GM23338 (cell line): Measurements from ENCODE around the gene ABCA1. TPM values are rescaled to one million over a fixed set of nuclear protein-coding genes. Genes with fewer than 3 reads are reported as not detected.

Experiments used
- ATAC-seq: fragments of 200-7000 bp; cut with Tn5 transposase; 3 replicates; pipeline ENCODE4 v1.9.1; 2020
- DNase-seq: peaks from one replicate; pipeline ENCODE4 v3.0.0-alpha.2; 2015; ENCODE audit warnings: low spot score
- H2AFZ ChIP-seq: fragments of 200-600 bp; sonication (generic); 2 replicates; pipeline ENCODE4 v1.8.0; 2016; ENCODE audit warnings: antibody characterized with exemption, mild to moderate bottlenecking, moderate library complexity
- H3F3A ChIP-seq: fragments of 200-600 bp; sonication (generic); replicated peaks from 2 replicates; pipeline ENCODE4 v1.8.0; 2017; ENCODE audit warnings: antibody characterized with exemption, mixed run types, low read depth
- H3K27ac ChIP-seq: fragments of 200-600 bp; sonication (generic); 2 replicates; pipeline ENCODE4 v1.6.1; 2016; ENCODE audit warnings: low read depth
- H3K27me3 ChIP-seq: fragments of 200-600 bp; sonication (generic); 2 replicates; pipeline ENCODE4 v1.8.0; 2016; ENCODE audit warnings: mild to moderate bottlenecking, mixed run types, moderate library complexity; ENCODE audit not compliant: insufficient read depth
- H3K36me3 ChIP-seq: fragments of 200-600 bp; sonication (generic); 2 replicates; pipeline ENCODE4 v1.8.0; 2016; ENCODE audit warnings: mild to moderate bottlenecking; ENCODE audit not compliant: insufficient read depth
- H3K4me1 ChIP-seq: fragments of 200-600 bp; sonication (generic); 2 replicates; pipeline ENCODE4 v1.8.0; 2016; ENCODE audit warnings: mild to moderate bottlenecking, moderate library complexity; ENCODE audit not compliant: insufficient read depth
- H3K4me2 ChIP-seq: fragments of 200-600 bp; sonication (generic); 2 replicates; pipeline ENCODE4 v1.7.1; 2017; ENCODE audit warnings: mixed run types
- H3K4me3 ChIP-seq: fragments of 200-600 bp; sonication (generic); 2 replicates; pipeline ENCODE4 v1.6.1; 2016; ENCODE audit warnings: mixed run types
- H3K79me2 ChIP-seq: fragments of 200-600 bp; sonication (generic); replicated peaks from 2 replicates; pipeline ENCODE4 v1.8.0; 2017; ENCODE audit warnings: mild to moderate bottlenecking; ENCODE audit not compliant: insufficient read depth
- H3K9me2 ChIP-seq: fragments of 200-600 bp; sonication (generic); 2 replicates; pipeline ENCODE4 v1.8.0; 2017; ENCODE audit not compliant: insufficient read depth
- H4K20me1 ChIP-seq: fragments of 200-600 bp; sonication (generic); replicated peaks from 2 replicates; pipeline ENCODE4 v1.8.0; 2017; ENCODE audit warnings: mild to moderate bottlenecking; ENCODE audit not compliant: insufficient read depth
- H3K27ac Mint-ChIP-seq: 2 replicates; pipeline ENCODE4 v1.8.0; 2020; ENCODE audit warnings: inconsistent platforms, mild to moderate bottlenecking, moderate library complexity, mixed read lengths
- H3K27me3 Mint-ChIP-seq: 3 replicates; pipeline ENCODE4 v1.8.0; 2022; ENCODE audit warnings: low read depth, mild to moderate bottlenecking, moderate library complexity, mixed read lengths, inconsistent platforms; ENCODE audit not compliant: insufficient read depth, poor library complexity
- H3K36me3 Mint-ChIP-seq: 3 replicates; pipeline ENCODE4 v1.8.0; 2021; ENCODE audit warnings: low read depth, mild to moderate bottlenecking, inconsistent platforms, moderate library complexity, mixed read lengths
- H3K4me1 Mint-ChIP-seq: 3 replicates; pipeline ENCODE4 v1.8.0; 2020; ENCODE audit warnings: mild to moderate bottlenecking, inconsistent platforms, mixed read lengths
- H3K4me3 Mint-ChIP-seq: 3 replicates; pipeline ENCODE4 v1.8.0; 2021; ENCODE audit warnings: moderate library complexity, mild to moderate bottlenecking, inconsistent platforms, mixed read lengths
- H3K9me3 Mint-ChIP-seq: 3 replicates; pipeline ENCODE4 v1.8.0; 2020; ENCODE audit warnings: moderate library complexity, mild to moderate bottlenecking, inconsistent platforms, mixed read lengths
- CREB1 ChIP-seq: fragments of 250-450 bp; sonication (Bioruptor Pico); IDR thresholded peaks from 2 replicates; pipeline ENCODE4 v1.5.0; 2020; ENCODE audit warnings: low read depth, mild to moderate bottlenecking, moderate library complexity
- CTCF ChIP-seq, 2 experiments: fragments of 200-600 bp in 1 of 2; sonication (generic) in 1 of 2; conservative IDR thresholded peaks; 2 replicates each; pipeline versions ENCODE4 v1.5.1 to v1.6.1; 2016 to 2017; ENCODE audit warnings: antibody characterized with exemption in 2 of 2, low read depth in 2 of 2, mild to moderate bottlenecking in 2 of 2, moderate library complexity in 1 of 2
- ETS1 ChIP-seq: IDR thresholded peaks from 2 replicates; pipeline ENCODE4 v1.6.1; 2016; ENCODE audit warnings: antibody characterized with exemption
- EZH2 ChIP-seq: fragments of 200-600 bp; sonication (generic); IDR thresholded peaks from one replicate; pipeline ENCODE4 v1.8.0; 2017; ENCODE audit warnings: antibody characterized with exemption, mild to moderate bottlenecking, low read depth; ENCODE audit not compliant: unreplicated experiment
- EZH2phosphoT487 ChIP-seq: fragments of 200-600 bp; sonication (generic); IDR thresholded peaks from one replicate; pipeline ENCODE4 v1.8.1; 2018; ENCODE audit warnings: antibody characterized with exemption; ENCODE audit not compliant: unreplicated experiment
- NANOG ChIP-seq: IDR thresholded peaks from 2 replicates; pipeline ENCODE4 v1.6.1; 2016; ENCODE audit warnings: antibody characterized with exemption, borderline replicate concordance
- POLR2AphosphoS5 ChIP-seq: IDR thresholded peaks from 2 replicates; pipeline ENCODE4 v1.6.1; 2016; ENCODE audit warnings: antibody characterized with exemption, low read depth
- REST ChIP-seq: IDR thresholded peaks from one replicate; pipeline ENCODE4 v1.6.1; 2018; ENCODE audit warnings: antibody characterized with exemption; ENCODE audit not compliant: unreplicated experiment
- STAT1 ChIP-seq: IDR thresholded peaks from one replicate; pipeline ENCODE4 v1.6.1; 2016; ENCODE audit warnings: antibody characterized with exemption; ENCODE audit not compliant: unreplicated experiment
- ZNF114 ChIP-seq: fragments of 250-450 bp; sonication (Bioruptor Pico); IDR thresholded peaks from 2 replicates; pipeline ENCODE4 v1.5.0; 2020; ENCODE audit warnings: mild to moderate bottlenecking, moderate library complexity
- polyA plus RNA-seq: library from polyadenylated mRNA; unstranded; fragments of >200 nt; fragmentation: Nextera tagmentation; extraction: Ambion mirVana; gene quantifications from 2 replicates; pipeline ENCODE4 v1.2.1, GENCODE V29; 2016
- total RNA-seq: library from RNA; depleted of rRNA; stranded (reverse); fragments of >200 nt; shearing (Covaris generic); gene quantifications from 2 replicates; pipeline ENCODE4 v1.2.3, GENCODE V29; 2014

The ABCA1 gene
- total and polyA plus RNA-seq, 2 experiments from 2014 or later = 1.4 to 2.8 TPM

GRCh38 chr9:104802906-104803305, 125.0 kb downstream of the ABCA1 start:
- peaks cover 2% of the 10 kb centered on the region for H3K27me3 Mint-ChIP-seq
- Histone ChIP-seq H2AFZ (no peak overlapping the region), H3K36me3 (no peaks in the 10 kb centered on the region), H3K4me3 (no peak overlapping the region), H3K27ac (no peak overlapping the region), H3K9me2 (no peaks in the 10 kb centered on the region), H3K79me2 (no peaks in the 10 kb centered on the region), H3F3A (no peaks in the 10 kb centered on the region), H3K4me1 (no peaks in the 10 kb centered on the region), H4K20me1 (no peaks in the 10 kb centered on the region), H3K27me3 (no peaks in the 10 kb centered on the region), H3K4me2 (no peak overlapping the region)
- no peak overlapping the region for H3K27ac Mint-ChIP-seq
- peaks cover 47% of the 10 kb centered on the region for H3K36me3 Mint-ChIP-seq
- DNase-seq (no peak), ATAC-seq (no peak)
- no peaks in the 10 kb centered on the region for H3K4me1 Mint-ChIP-seq
- no peaks in the 10 kb centered on the region for H3K9me3 Mint-ChIP-seq
- H3K4me3 Mint-ChIP-seq = no peak overlapping the region
- TF ChIP-seq CTCF (conservative IDR thresholded peaks at IDR 0.05; ENCODE audit: low read depth in 2 of 2) (no peak), EZH2phosphoT487 (no peak), ZNF114 (CRISPR knock-in tag) (no peak), POLR2AphosphoS5 (no peak), EZH2 (no peak)

GRCh38 chr9:104802110-104802509, 125.8 kb downstream of the ABCA1 start:
- Mint-ChIP-seq H3K4me1 (no peaks in the 10 kb centered on the region), H3K4me3 (no peak overlapping the region), H3K27ac (no peak overlapping the region), H3K27me3 (peaks cover 2% of the 10 kb centered on the region), H3K36me3 (peaks cover 52% of the 10 kb centered on the region), H3K9me3 (no peaks in the 10 kb centered on the region)
- no peaks in the 10 kb centered on the region for H4K20me1 ChIP-seq
- ATAC-seq (no peak), DNase-seq (no peak)
- no peaks in the 10 kb centered on the region for H3K4me1 ChIP-seq
- no peaks in the 10 kb centered on the region for H3K27me3 ChIP-seq
- H3K79me2 ChIP-seq = no peaks in the 10 kb centered on the region
- no peak overlapping the region for H3K4me2 ChIP-seq
- no peak overlapping the region for H3K4me3 ChIP-seq
- H3F3A ChIP-seq = no peaks in the 10 kb centered on the region
- no peak overlapping the region for H2AFZ ChIP-seq
- H3K27ac ChIP-seq = no peak overlapping the region
- no peaks in the 10 kb centered on the region for H3K36me3 ChIP-seq
- H3K9me2 ChIP-seq = no peaks in the 10 kb centered on the region
- TF ChIP-seq ETS1 = no peak
- TF ChIP-seq NANOG = no peak
- TF ChIP-seq EZH2phosphoT487 = no peak
- no peak for TF ChIP-seq CREB1 (CRISPR knock-in tag)
- TF ChIP-seq CTCF (conservative IDR thresholded peaks at IDR 0.05; ENCODE audit: low read depth in 2 of 2) = no peak
- no peak for TF ChIP-seq ZNF114 (CRISPR knock-in tag)
- no peak for TF ChIP-seq POLR2AphosphoS5
- no peak for TF ChIP-seq STAT1
- TF ChIP-seq REST = no peak
